ENCODE results near the gene NELFCD.

NELFCD gene

DNA sequence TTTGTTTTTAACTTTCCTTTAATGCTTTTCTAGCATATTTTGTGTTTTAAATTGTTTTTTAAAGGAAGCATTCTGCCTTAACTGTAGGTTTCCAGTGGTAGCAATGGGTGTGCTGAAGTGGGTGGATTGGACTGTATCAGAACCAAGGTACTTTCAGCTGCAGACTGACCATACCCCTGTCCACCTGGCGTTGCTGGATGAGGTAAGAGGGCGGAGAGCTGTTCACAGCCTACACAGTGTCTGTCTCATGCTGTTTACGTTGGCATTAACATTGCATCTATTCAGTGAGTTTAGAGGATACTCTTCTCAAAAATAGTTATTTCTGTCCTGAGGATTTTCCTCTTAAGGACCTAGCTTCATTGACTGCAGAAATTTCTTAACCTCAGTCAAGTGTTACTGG lies 11.9 kb downstream of the NELFCD start:
- H3K36me3 ChIP-seq = peaks cover 100% of the 10 kb centered on the region
- H4K20me1 ChIP-seq = peaks cover 27% of the 10 kb centered on the region
- H3K9ac ChIP-seq = no peak overlapping the region
- H3K27ac ChIP-seq = no peak overlapping the region
- H3K27me3 ChIP-seq = no peaks in the 10 kb centered on the region
- TF ChIP-seq Cebpa-rat (IDR thresholded peaks at IDR 0.05) = no peak
- H3K9me3 ChIP-seq = no peaks in the 10 kb centered on the region
- no peak overlapping the region for H3K4me2 ChIP-seq
- H3K4me3 ChIP-seq = no peak overlapping the region
- H3K4me1 ChIP-seq = no peaks in the 10 kb centered on the region

DNA sequence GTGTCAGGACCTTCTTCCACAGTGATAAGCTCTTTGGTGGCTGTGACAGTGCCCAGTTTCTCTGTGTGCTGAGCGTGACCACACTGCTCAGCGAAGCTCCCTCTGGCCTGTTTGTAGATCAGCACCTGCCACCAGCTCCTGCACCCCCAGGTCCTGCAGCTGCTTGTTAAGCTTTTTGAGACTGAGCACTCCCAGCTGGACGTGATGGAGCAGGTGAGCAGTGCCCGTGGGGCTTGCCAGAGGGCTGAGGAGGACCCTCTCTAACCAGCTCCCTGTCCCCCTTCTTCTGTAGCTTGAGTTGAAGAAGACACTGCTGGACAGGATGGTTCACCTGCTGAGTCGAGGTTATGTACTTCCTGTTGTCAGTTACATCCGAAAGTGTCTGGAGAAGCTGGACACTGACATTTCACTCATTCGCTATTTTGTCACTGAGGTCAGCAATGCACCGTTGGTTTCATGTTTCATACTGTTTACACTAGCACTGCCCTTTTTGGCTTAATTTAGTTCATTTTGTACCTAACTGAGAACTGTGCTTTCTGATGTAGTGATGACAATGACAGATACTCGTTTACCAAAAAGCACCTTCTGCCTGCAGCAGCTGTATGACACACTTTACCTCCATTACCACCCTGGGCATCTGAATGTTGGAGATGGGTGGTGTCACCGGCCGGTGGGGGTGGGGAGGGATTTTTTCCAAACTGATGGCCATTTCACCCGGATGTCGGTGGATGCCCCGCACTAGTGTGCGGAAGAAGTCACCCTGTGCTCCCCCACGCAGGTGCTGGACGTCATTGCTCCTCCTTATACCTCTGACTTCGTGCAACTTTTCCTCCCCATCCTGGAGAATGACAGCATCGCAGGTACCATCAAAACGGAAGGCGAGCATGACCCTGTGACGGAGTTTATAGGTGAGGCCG lies 12.5 kb downstream of the NELFCD start:
- Histone ChIP-seq H4K20me1 (peaks cover 20% of the 10 kb centered on the region; the same call in 1 of the 2 replicates), H3K27ac (no peak overlapping the region), H3K4me1 (no peaks in the 10 kb centered on the region), H3K27me3 (no peaks in the 10 kb centered on the region), H3K9me3 (no peaks in the 10 kb centered on the region), H3K36me3 (peaks cover 93% of the 10 kb centered on the region), H3K9ac (no peak overlapping the region), H3K4me3 (no peak overlapping the region), H3K4me2 (no peak overlapping the region)
- TF ChIP-seq Cebpa-rat (IDR thresholded peaks at IDR 0.05) = no peak

DNA sequence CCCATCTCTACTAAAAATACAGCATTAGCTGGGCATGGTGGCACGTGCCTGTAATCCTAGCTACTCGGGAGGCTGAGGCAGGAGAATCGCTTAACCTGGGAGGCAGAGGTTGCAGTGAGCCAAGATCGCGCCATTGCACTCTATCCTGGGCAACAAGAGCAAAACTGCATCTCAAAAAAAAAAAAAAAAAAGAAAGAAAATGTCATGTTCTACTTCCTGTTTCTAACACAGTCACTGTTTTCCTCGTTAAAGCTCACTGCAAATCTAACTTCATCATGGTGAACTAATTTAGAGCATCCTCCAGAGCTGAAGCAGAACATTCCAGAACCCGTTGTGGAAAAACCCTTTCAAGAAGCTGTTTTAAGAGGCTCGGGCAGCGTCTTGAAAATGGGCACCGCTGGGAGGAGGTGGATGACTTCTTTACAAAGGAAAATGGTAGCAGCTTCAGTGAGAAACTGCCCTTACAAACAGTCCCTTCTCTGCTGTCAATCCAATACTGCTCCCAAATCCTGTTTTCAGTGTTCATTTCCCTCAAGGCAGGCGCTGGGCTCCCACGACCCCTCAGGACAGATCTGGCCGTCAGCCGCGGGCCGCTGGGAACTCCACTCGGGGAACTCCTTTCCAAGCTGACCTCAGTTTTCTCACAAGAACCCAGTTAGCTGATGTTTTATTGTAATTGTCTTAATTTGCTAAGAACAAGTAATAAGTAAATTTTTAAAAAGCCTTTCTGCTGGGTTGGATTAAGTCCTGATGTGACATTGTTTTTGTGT lies 13.5 kb downstream of the NELFCD start:
- Histone ChIP-seq H3K27me3 (no peaks in the 10 kb centered on the region), H3K4me2 (no peak overlapping the region), H4K20me1 (peaks cover 20% of the 10 kb centered on the region; the same call in 1 of the 2 replicates), H3K36me3 (peaks cover 83% of the 10 kb centered on the region), H3K27ac (no peak overlapping the region), H3K9ac (no peak overlapping the region), H3K4me3 (no peak overlapping the region), H3K9me3 (no peaks in the 10 kb centered on the region), H3K4me1 (no peaks in the 10 kb centered on the region)
- TF ChIP-seq Cebpa-rat (IDR thresholded peaks at IDR 0.05) = no peak

GRCh38 chr20:58995461-58996225 lies 14.6 kb downstream of the NELFCD start:
- H4K20me1 ChIP-seq = peaks cover 20% of the 10 kb centered on the region; the same call in 1 of the 2 replicates
- no peaks in the 10 kb centered on the region for H3K27me3 ChIP-seq
- H3K4me3 ChIP-seq = no peak overlapping the region
- H3K4me2 ChIP-seq = no peak overlapping the region
- TF ChIP-seq Cebpa-rat (IDR thresholded peaks at IDR 0.05) = no peak
- H3K9me3 ChIP-seq = no peaks in the 10 kb centered on the region
- H3K36me3 ChIP-seq = peaks cover 73% of the 10 kb centered on the region
- H3K27ac ChIP-seq = no peak overlapping the region
- no peaks in the 10 kb centered on the region for H3K4me1 ChIP-seq
- no peak overlapping the region for H3K9ac ChIP-seq

- no peak overlapping the region for H3K4me3 ChIP-seq
- H3K27me3 ChIP-seq = no peaks in the 10 kb centered on the region
- H3K36me3 ChIP-seq = peaks cover 73% of the 10 kb centered on the region
- no peaks in the 10 kb centered on the region for H3K4me1 ChIP-seq
- H3K9me3 ChIP-seq = no peaks in the 10 kb centered on the region
- no peak overlapping the region for H3K27ac ChIP-seq
- TF ChIP-seq Cebpa-rat (IDR thresholded peaks at IDR 0.05) = no peak
- peaks cover 20% of the 10 kb centered on the region; the same call in 1 of the 2 replicates for H4K20me1 ChIP-seq
- H3K9ac ChIP-seq = no peak overlapping the region
- H3K4me2 ChIP-seq = no peak overlapping the region
These were observed 15.2 kb downstream of the NELFCD start for GRCh38 chr20:58996226-58996611.

GRCh38 chr20:58997141-58997770 lies 16.2 kb downstream of the NELFCD start:
- no peak overlapping the region for H3K4me2 ChIP-seq
- no peak overlapping the region for H3K27ac ChIP-seq
- no peak overlapping the region for H3K9ac ChIP-seq
- no peaks in the 10 kb centered on the region for H3K9me3 ChIP-seq
- no peaks in the 10 kb centered on the region for H3K27me3 ChIP-seq
- peaks cover 63% of the 10 kb centered on the region for H3K36me3 ChIP-seq
- peaks cover 20% of the 10 kb centered on the region; the same call in 1 of the 2 replicates for H4K20me1 ChIP-seq
- H3K4me1 ChIP-seq = no peaks in the 10 kb centered on the region
- no peak for TF ChIP-seq Cebpa-rat (IDR thresholded peaks at IDR 0.05)
- no peak overlapping the region for H3K4me3 ChIP-seq

DNA sequence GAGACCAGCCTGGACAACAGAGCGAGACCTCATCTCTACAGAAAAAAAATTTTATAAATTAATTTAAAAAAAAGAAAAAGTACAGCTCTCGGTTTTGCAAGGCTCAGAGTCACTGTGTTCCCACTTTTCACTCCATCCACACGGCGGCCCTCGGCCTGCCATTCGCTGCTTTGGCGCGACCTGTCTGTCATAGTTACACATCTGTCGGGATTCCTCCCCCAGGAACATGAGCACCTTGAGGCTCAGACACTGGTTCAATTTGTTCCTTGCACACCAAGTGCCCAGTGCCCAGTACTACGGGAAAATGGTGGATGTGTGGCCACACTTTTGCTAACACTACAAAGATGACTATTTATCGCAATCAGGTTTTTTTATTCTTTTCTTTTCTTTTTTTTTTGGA lies 17.6 kb downstream of the NELFCD start:
- peaks cover 11% of the 10 kb centered on the region for H3K4me1 ChIP-seq
- H3K27me3 ChIP-seq = no peaks in the 10 kb centered on the region
- H3K4me3 ChIP-seq = no peak overlapping the region
- 0 out of 2 replicates have a peak, but pooled peaks cover 11% of the 10 kb centered on the region for H4K20me1 ChIP-seq
- peaks cover 49% of the 10 kb centered on the region for H3K36me3 ChIP-seq
- no peak for TF ChIP-seq Cebpa-rat (IDR thresholded peaks at IDR 0.05)
- no peak overlapping the region for H3K4me2 ChIP-seq
- H3K27ac ChIP-seq = no peak overlapping the region
- no peaks in the 10 kb centered on the region for H3K9me3 ChIP-seq
- H3K9ac ChIP-seq = no peak overlapping the region

DNA sequence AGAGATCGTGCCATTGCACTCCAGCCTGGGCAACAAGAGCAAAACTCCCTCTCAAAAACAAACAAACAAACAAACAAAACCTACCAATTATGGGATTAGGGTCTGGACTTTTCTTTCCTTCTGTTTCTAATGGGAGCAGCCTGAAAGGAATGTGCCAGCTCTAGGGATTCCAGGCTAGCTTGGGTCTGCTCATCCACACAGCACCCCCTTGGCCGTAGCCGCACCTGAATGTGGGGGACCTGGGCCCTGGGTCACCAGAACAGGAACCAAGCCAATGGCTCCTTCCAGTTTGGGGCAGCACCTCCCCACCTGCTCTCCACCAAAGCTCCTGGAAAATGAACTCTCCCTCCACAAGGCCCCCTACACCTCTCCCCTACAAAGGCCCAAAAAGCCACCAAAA lies 19.3 kb downstream of the NELFCD start:
- H3K4me1 ChIP-seq = peaks cover 28% of the 10 kb centered on the region

GRCh38 chr20:59001068-59001448 lies 20.0 kb downstream of the NELFCD start:
- no peaks in the 10 kb centered on the region for H3K9me3 ChIP-seq
- no peak overlapping the region for H3K27ac ChIP-seq
- TF ChIP-seq Cebpa-rat (IDR thresholded peaks at IDR 0.05) = no peak
- H3K4me1 ChIP-seq = peaks cover 35% of the 10 kb centered on the region
- no peak overlapping the region for H3K4me2 ChIP-seq
- H3K9ac ChIP-seq = no peak overlapping the region
- no peak overlapping the region for H3K4me3 ChIP-seq
- H3K27me3 ChIP-seq = peaks cover 2% of the 10 kb centered on the region
- H4K20me1 ChIP-seq = peaks cover 22% of the 10 kb centered on the region; the same call in 1 of the 2 replicates
- H3K36me3 ChIP-seq = peaks cover 25% of the 10 kb centered on the region

More for the DNA sequence above, 19.3 kb downstream of the NELFCD start:
- Histone ChIP-seq H3K27me3 (no peaks in the 10 kb centered on the region), H3K4me3 (no peak overlapping the region), H3K9me3 (no peaks in the 10 kb centered on the region), H3K4me2 (no peak overlapping the region), H3K27ac (no peak overlapping the region), H3K9ac (no peak overlapping the region), H4K20me1 (peaks cover 19% of the 10 kb centered on the region; the same call in 1 of the 2 replicates), H3K36me3 (peaks cover 32% of the 10 kb centered on the region)
- TF ChIP-seq Cebpa-rat (IDR thresholded peaks at IDR 0.05) = no peak

Data from BLaER1 (cell line).